ENCODE measurements around the gene ANKRD65.
"Not testable (repeated sequence)": the region's sequence is repeated elsewhere in the genome, so short reads cannot be mapped to it uniquely, and the experiment has no call there.

Gene ANKRD65

GRCh38 chr1:1393428-1393827 lies 27.6 kb downstream of the ANKRD65 start:
- DNase-seq, result no peak

- DNase-seq, result no peak
These were observed 28.1 kb downstream of the ANKRD65 start for GRCh38 chr1:1393014-1393413.

GRCh38 chr1:1391225-1391624 lies 29.9 kb downstream of the ANKRD65 start:
- DNase-seq, result no peak

- DNase-seq, result no peak
These were observed 30.4 kb downstream of the ANKRD65 start for GRCh38 chr1:1390675-1391074.

GRCh38 chr1:1388078-1388472 lies 33.0 kb downstream of the ANKRD65 start:
- no peak for DNase-seq

- DNase-seq, result no peak
These were observed 33.7 kb downstream of the ANKRD65 start for GRCh38 chr1:1387098-1388077.

GRCh38 chr1:1385931-1386330 lies 35.1 kb downstream of the ANKRD65 start:
- no peak for DNase-seq

GRCh38 chr1:1385339-1385738 lies 35.7 kb downstream of the ANKRD65 start:
- not testable (repeated sequence) for DNase-seq

- no peak for DNase-seq
These were observed 39.8 kb downstream of the ANKRD65 start for GRCh38 chr1:1381294-1381693.

GRCh38 chr1:1380860-1381259 lies 40.2 kb downstream of the ANKRD65 start:
- DNase-seq, result no peak

- no peak for DNase-seq
These were observed 43.4 kb downstream of the ANKRD65 start for GRCh38 chr1:1377540-1378205.

GRCh38 chr1:1376551-1377226 lies 44.4 kb downstream of the ANKRD65 start:
- DNase-seq, result no peak

- peak; percentile 100 for DNase-seq
These were observed 46.0 kb downstream of the ANKRD65 start, which contains the start of gene AURKAIP1 for GRCh38 chr1:1374929-1375662. Gene AURKAIP1, minus strand, starts transcription at chr1:1375207. Its CDS starts 451 bp downstream, at chr1:1374756.

GRCh38 chr1:1374589-1374928 lies 46.5 kb downstream of the ANKRD65 start:
- no peak for DNase-seq

- no peak for DNase-seq
These were observed 47.1 kb downstream of the ANKRD65 start for GRCh38 chr1:1373815-1374588.

GRCh38 chr1:1373051-1373814 lies 47.8 kb downstream of the ANKRD65 start:
- DNase-seq, result no peak

- peak; percentile 42 for DNase-seq
These were observed 49.0 kb downstream of the ANKRD65 start for GRCh38 chr1:1371746-1372711.

- DNase-seq, result no peak
These were observed 49.7 kb downstream of the ANKRD65 start for GRCh38 chr1:1371364-1371745.

GRCh38 chr1:1370771-1371300 lies 50.2 kb downstream of the ANKRD65 start:
- no peak for DNase-seq

All from fibroblast of skin of back (primary cell).